Measurements from ENCODE around the gene SGMS2.

GRCh38 chr4:107793996-107794395 lies 30.7 kb upstream of the SGMS2 start:
- TF ChIP-seq CTCF (IDR thresholded peaks at IDR 0.05 in 4 of 5, conservative IDR thresholded peaks at IDR 0.05 in 1 of 5) (no peak), POLR2A (IDR thresholded peaks at IDR 0.05) (no peak)

Data from gastrocnemius medialis (tissue), 4 donors.